GM11168 (cell line): ENCODE data around the gene ZNF346.

Source experiments
- in situ Hi-C: fragments of 300-500 bp; cut with MboI; formaldehyde crosslinking; loops from one replicate; pipeline ENCODE4 v1.12.0; 2022; ENCODE audit warnings: low sequenced_read_pairs; ENCODE audit not compliant: unreplicated experiment

Gene ZNF346

DNA sequence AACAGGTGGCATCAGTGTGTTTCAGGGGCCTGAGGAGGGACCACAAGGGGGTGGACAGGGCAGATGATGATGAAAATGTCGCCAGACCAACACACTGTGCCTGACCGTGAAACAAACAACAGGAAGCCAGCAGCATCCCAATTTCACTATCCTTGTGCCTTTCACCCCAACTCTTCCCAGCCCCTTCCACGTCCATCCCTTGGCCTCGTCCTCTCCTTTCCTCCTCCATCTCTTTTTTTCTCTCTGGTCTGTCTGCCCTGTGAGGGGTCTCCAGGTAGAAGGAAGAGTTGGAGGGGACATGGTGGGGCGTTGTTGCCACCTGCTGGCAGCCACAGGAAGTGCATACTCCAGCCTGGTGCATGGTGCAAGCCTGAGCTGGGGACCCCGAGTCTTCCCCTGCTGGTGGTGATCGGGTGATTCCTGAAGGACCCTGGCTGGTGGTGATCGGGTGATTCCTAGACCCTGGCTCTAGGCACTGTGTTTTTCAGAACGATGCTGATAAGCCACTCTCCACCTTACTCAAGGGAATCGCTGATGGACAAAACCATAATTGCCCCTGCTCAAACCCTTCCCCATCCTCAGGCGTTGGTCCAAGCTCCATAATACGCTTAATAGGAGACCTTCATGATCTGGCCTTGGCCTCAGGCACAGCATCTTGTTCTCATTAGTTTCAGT, 89.4 kb downstream of the ZNF346 start:
- in situ Hi-C loops: loop anchor here (10.0 kb wide), 1 partner anchor 123 kb away; no protein-coding TSS in a partner anchor

DNA sequence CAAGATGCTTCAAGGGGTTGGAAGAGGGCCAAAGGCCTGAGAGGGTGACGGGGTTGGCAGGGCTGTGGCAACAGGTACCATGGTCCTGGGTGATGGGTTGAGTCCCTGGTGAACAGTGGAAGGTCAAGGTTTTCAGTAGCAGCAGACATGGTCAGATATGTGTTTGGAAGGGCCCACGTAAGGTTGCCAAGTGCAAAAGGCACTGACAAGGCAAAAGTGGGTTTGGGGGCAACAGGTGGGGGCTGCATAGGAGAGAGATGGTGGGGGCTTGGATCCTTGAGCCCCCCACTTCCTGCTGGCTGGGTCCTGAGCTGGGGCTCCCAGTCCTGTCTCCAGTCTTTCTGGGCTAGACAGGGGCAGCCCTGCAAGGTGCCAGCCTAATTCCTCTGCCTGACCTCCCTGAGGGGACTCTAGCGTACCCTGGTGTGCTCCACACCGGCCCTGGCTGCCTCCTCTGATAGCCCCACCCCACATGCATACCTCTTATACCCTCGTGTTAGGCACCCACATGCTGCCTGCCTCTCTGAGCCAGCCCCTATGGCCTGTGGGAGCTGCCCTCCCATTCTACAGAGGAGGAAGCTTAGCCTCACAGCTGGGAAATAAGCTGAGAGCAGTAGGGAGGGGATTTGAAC, 90.2 kb downstream of the ZNF346 start:
- in situ Hi-C loops: loop anchor here (10.0 kb wide), 1 partner anchor 122 kb away; no protein-coding TSS in a partner anchor

DNA sequence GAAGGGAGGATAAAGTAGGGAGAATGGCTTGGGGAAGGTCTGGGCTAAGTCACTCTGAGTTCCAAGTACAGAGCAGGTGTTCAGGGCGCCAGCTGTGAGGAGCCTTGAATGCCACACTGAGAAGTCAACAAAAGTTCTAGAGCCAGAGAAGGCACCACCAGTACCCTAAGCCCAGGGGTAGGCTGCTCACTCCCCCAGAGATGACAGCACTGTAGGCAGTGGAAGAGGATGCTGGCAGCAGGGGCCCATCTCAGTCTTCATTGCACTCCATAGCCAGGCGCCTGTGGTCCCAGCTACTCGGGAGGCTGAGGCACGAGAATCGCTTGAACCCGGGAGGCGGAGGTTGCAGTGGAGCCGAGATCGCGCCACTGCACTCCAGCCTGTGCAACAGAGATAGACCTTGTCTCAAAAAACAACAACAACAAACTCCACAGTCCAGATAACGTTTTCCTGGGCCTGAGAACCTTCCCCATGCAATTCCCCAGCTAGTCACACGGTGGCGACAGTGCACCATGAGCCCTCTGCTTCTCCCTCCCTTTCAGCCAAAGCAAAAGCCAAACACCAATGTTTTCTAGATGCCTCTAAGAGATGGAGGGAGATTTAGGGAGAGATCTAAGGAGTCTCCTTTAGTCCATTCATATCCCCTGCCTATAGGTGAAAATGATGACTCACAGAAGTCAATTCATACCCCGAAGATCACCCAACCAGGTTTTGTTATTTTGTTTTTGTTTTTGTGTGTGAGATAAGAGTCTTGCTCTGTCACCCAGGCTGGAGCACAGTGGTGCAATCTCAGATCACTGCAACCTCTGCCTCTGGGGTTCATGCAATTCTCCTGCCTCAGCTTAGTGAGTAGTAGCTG, 91.3 kb downstream of the ZNF346 start:
- in situ Hi-C loops: loop anchor here (10.0 kb wide), 1 partner anchor 121 kb away; no protein-coding TSS in a partner anchor

DNA sequence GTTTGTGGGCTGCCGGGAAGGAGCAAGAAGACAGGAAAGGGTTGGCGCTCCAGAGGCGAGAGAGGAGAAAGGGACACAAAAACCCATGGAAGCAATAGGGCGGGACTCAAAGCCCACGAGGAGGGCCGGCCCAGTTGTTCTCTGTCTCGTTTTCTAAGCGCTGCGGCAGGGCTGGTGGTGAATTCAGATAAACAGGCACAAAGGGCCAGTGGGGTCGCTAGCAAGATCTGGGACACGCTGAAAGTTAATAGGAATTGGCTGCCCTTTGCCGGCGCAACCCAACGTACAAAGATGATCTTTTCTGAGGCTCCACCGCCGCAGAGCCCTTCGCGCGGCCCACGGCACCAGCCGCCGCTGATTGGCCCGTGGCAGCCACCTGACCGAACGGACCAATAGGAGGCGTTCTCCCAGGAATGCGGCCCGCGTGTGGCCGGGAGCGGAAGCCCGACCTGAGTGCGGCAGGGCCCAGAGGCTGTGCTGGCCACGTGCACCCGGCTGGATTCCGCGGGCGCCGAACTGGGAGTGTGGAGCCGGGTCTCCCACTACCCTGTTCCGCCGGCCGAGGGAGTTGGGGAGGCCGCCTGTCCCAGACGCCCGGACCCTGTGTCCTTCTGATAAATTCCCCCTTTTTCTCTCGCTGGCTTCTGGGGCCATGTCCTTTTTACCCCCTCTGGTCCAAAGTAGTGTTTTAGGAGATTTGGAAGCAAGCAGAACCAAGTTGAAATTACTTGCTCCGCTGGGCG, 94.3 kb downstream of the ZNF346 start:
- in situ Hi-C loops: loop anchor here (10.0 kb wide), 1 partner anchor 118 kb away; no protein-coding TSS in a partner anchor

DNA sequence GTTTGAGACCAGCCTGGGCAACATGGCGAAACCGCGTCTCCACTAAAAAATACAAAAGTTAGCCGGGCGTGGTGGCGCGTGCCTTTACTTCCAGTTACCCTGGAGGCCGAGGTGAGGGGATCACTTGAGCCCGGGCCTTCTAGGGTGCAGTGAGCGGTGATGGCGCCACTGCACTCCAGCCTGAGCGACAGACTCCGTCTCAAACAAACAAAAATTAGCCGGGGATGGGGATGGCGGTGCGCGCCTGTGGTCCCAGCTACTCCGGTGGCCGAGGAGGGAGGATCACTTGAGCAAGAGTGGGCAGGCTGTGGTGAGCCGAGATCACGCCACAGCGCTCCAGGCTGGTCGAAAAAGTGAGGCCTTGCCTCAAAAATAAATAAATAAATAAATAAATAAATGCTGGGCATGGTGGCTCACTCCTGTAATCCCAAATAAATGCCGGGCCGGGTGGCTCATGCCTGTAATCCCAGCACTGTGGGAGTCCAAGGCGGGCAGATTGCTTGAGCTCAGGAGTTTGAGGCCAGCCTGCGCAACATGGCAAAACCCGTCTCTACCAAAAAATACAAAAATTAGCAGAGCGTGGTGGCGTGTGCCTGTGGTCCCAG, 95.0 kb downstream of the ZNF346 start:
- in situ Hi-C loops: loop anchor here (10.0 kb wide), 1 partner anchor 117 kb away; no protein-coding TSS in a partner anchor

DNA sequence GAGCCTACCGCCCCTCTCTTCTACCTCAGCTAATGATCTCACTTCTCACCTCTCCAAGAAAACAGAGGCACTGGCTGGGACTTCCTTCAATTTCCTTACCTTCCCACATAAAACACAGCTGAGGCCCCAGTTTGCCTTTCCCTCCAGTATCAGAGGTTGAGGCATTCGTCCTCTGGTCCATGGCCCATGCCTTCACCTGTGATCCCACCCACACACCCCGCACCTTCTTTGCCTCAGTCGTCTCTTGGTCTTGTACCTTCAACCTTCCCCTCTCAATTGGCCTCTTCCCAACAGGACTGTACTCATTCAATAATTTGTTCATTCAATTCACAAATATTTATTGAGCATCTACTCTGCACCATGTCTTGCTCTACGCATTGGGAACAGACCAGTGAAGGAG, 100.1 kb downstream of the ZNF346 start:
- in situ Hi-C loops: no loop called here

DNA sequence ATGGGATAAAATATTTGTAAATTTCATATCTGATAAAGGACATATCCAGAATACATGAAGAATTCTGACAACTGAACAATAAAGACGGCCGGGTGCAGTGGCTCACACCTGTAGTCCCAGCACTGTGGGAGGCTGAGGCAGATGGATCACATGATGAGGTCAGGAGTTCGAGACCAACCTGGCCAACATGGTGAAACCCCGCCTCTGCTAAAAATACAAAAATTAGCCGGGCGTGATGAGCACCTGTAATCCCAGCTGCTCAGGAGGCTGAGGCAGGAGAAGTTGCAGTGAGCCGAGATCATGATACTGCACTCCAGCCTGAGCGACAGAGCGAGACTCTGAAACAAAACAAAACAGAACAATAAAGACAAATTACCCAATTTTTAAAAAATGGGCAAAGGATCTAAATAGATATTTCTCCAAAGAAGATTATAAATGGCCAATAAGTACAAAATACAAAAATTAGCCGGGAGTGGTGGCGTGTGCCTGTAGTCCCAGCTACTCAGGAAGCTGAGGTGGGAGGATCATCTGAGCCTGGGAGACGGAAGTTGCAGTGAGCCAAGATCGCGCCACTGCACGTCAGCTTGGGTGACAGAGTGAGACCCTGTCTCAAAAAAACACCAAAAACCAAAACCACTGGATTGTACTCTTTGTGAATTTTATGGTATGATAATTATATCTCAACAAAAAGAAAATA, 101.4 kb downstream of the ZNF346 start:
- in situ Hi-C loops: no loop called here

DNA sequence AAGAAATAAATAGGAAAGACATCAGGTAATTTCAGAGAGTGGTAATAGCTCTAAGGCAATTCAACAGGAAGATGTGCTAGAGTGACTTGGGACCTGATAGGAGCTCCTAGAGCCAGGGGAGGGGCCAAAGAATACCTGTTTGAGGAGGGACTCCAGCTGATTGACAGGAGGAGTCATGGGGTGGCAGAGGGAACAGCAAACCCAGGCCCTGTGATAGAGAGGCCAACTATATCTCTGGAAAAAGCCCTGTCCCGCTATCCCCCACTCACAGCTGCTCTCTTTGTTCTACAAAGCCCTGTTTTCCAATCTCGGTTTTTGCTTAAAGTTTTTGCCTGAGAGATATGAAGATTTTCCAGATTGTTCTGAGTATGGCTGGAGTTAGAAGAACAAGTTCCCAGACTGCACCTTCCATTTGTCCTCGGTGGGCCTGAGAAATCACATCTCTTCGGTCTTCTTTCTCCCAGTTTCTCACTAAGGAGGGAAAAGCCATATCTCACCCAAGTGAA, 102.0 kb downstream of the ZNF346 start:
- in situ Hi-C loops: no loop called here

DNA sequence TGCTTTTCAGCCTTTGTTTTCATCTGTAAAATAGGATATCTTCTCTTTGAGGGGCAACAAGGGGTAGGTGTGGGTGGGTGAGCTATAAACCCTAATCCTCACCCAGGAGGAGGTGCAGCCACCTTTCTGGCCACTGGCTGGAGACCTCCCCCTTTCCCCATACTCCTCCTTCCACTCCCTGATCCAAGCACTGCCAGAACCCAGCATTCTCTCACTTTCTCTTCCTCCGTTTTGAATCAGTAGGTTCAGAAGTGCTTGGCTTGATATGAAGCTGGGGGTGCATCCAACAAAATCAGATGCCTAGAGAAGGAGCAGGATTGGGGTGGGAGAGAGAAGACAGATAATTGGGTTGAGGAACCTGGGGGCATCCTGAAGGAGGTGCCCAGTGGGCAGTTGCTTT, 104.3 kb downstream of the ZNF346 start:
- in situ Hi-C loops: no loop called here

DNA sequence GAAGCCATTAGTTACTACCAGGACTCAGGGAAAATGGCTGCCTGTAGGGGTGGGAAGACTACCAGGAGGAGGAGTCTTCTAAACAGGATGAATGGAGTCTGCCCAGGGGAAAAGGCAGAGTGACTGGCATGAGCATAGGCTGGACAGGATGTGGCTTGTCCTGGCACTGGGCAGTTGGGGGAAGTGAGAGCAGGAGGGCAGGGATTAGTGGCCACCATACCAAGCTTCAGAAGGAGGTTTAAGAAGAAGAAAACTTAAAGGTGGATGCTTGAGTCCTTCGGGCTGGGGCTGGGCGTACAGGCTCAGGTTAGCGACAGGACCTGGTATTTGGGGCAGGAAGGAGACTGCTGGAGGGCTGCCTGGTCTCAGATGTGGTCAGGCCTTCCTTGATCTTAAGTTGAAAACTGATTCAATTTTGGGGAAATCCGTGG, 106.1 kb downstream of the ZNF346 start:
- in situ Hi-C loops: no loop called here

DNA sequence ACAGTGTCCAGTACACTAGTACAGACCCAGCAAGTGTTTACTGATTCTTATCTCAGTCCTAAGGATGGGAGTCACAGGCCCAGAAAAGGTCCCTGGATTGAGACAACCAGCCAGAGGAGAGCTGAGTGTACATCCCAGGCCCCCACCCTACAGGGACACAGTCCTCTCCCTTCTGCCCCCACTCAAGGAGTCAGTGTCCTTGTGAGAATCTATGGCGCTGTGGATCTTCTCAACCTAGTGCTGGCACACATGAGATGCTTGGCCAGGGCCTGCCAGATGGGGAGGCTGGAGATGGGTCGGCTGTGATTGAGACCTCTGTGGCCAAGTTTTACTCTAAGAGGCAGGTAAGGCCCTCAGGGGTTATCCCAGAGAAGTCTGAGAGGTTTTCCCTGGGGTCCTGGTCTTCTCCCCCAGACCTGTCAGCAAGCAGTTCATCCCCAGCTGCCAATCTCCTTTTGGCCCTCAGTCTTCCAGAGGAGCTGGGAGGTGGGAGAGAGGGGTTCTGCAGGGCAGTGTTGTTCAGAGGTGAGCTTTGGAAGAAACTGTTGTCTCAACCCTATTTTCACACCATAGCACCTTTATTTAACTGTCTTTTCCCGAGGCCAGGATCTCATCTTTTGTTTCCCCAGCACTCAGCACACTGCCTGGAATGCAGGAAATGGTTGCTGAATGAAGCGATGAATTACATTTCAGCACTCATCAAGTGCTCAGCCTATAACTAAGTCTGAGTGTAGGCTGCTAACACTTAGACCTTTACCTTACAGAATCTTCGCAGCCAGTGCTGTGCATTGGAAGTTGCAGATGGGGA, 107.9 kb downstream of the ZNF346 start:
- in situ Hi-C loops: no loop called here
